Psoas muscle (tissue), 8 donors: ENCODE measurements around the gene LGALS12. TPM values are rescaled to one million over a fixed set of nuclear protein-coding genes. Genes with fewer than 3 reads are reported as not detected.

Experiments
- ATAC-seq, 4 donors: fragments of 200-7000 bp; cut with Tn5 transposase; one replicate each; pipeline ENCODE4 v1.9.1; 2020; ENCODE audit warnings: moderate library complexity in 3 of 4, mild to moderate bottlenecking in 2 of 4
- DNase-seq, 2 donors: peaks; one replicate each; pipeline ENCODE4 v3.0.0-alpha.2; 2020
- H3K27ac ChIP-seq: fragments of 200-600 bp; one replicate; pipeline ENCODE4 v1.8.0; 2022
- H3K27me3 ChIP-seq, 3 donors: fragments of 200-600 bp in 1 of 3; one replicate each; pipeline versions ENCODE4 v1.6.1 to v1.8.0; 2013 to 2022; ENCODE audit warnings: low read length in 2 of 3, mild to moderate bottlenecking in 2 of 3, moderate library complexity in 1 of 3; ENCODE audit not compliant: insufficient read depth in 3 of 3
- H3K36me3 ChIP-seq, 2 donors: fragments of 200-600 bp in 1 of 2; one replicate each; pipeline versions ENCODE4 v1.6.1 to v1.8.0; 2013 to 2022; ENCODE audit warnings: low read depth in 1 of 2, mild to moderate bottlenecking in 1 of 2, moderate library complexity in 1 of 2; ENCODE audit not compliant: insufficient read depth in 1 of 2
- H3K4me1 ChIP-seq: fragments of 200-600 bp; one replicate; pipeline ENCODE4 v1.8.0; 2022
- H3K4me3 ChIP-seq: fragments of 200-600 bp; one replicate; pipeline ENCODE4 v1.8.0; 2022; ENCODE audit warnings: mild to moderate bottlenecking
- H3K9me3 ChIP-seq: fragments of 200-600 bp; one replicate; pipeline ENCODE4 v1.8.0; 2022
- WGBS, 3 donors: extraction: QIAGEN DNeasy Blood & Tissue Kit; methylation state at CpG; one replicate each; pipeline versions ENCODE4 v1.1.6 to v1.1.7; 2013; 5-methylcytosine and 5-hydroxymethylcytosine counted together
- intact Hi-C, 2 donors: fragments of 100-400 bp; cut with DNase I; formaldehyde crosslinking; loops; one replicate each; pipeline versions ENCODE4 v1.11.0 to v1.14.2; 2022
- polyA plus RNA-seq, 3 donors: library from polyadenylated mRNA; stranded (reverse); fragments of 200-250 nt; gene quantifications; one replicate each; pipeline ENCODE4 v1.2.3, GENCODE V29; 2013
- total RNA-seq, 4 donors: library from RNA; stranded (reverse); fragmentation: NEBNext Ultra II Directional in 2 of 4; extraction: Animal tissue kit (Norgen Biotek cat#: 25700) in 2 of 4; gene quantifications; one replicate each; pipeline versions ENCODE4 v1.2.1 to v1.2.4, GENCODE V29; 2021 to 2023
- TF ChIP-seq, protein P1 (sequence below): fragments of 200-600 bp; IDR thresholded peaks from one replicate; pipeline ENCODE4 v1.8.0; 2022; ENCODE audit warnings: antibody characterized with exemption
- donor health status: healthy with polysubstance abuse.
- donor health status: DM: no; HTN: no; CAD: no; lungs with moderate emphysema.
- donor health status: Bipolar disorder and iron deficiency.
- donor health status: healthy.
- donor health status: DM: yes; HTN: yes; CAD: no.
- donor health status: DM: no; HTN: no; CAD: no.
- donor health status: DM: no; HTN: no; CAD: no.
- donor health status: DM: yes; HTN: yes; CAD: no.

LGALS12 gene
- total and polyA plus RNA-seq, 7 donors: 0.16 to 2.0 (median 0.48) TPM; not detected in 1

- no peak for ATAC-seq
- H3K27ac ChIP-seq: no peak overlapping the region
- WGBS, 3 donors: 81 to 82% (median 82%) methylated on average over 2 of the region's 2 CpGs
- intact Hi-C loops: no loop called here
- H3K36me3 ChIP-seq: no peaks in the 10 kb centered on the region
- no peak overlapping the region for H3K4me3 ChIP-seq
- no peaks in the 10 kb centered on the region for H3K27me3 ChIP-seq
- no peak for DNase-seq
- TF ChIP-seq, protein P1, sequence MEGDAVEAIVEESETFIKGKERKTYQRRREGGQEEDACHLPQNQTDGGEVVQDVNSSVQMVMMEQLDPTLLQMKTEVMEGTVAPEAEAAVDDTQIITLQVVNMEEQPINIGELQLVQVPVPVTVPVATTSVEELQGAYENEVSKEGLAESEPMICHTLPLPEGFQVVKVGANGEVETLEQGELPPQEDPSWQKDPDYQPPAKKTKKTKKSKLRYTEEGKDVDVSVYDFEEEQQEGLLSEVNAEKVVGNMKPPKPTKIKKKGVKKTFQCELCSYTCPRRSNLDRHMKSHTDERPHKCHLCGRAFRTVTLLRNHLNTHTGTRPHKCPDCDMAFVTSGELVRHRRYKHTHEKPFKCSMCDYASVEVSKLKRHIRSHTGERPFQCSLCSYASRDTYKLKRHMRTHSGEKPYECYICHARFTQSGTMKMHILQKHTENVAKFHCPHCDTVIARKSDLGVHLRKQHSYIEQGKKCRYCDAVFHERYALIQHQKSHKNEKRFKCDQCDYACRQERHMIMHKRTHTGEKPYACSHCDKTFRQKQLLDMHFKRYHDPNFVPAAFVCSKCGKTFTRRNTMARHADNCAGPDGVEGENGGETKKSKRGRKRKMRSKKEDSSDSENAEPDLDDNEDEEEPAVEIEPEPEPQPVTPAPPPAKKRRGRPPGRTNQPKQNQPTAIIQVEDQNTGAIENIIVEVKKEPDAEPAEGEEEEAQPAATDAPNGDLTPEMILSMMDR: no peak
- H3K9me3 ChIP-seq: no peaks in the 10 kb centered on the region
- peaks cover 22% of the 10 kb centered on the region for H3K4me1 ChIP-seq
Observed at GRCh38 chr11:63507511-63507910, 1.6 kb downstream of the LGALS12 start.

- H3K27me3 ChIP-seq: no peaks in the 10 kb centered on the region
- H3K36me3 ChIP-seq: no peaks in the 10 kb centered on the region
- no peak overlapping the region for H3K4me3 ChIP-seq
- H3K4me1 ChIP-seq: peaks cover 24% of the 10 kb centered on the region
- no peak overlapping the region for H3K27ac ChIP-seq
- 29 to 47% (median 43%) methylated on average over 3 of the region's 3 CpGs for WGBS, 3 donors
- peak in 3 of 4 donors; percentile 55 to 67 (median 66) for ATAC-seq
- H3K9me3 ChIP-seq: no peaks in the 10 kb centered on the region
- intact Hi-C loops: no loop called here
- TF ChIP-seq, protein P1: peak; percentile 32
- DNase-seq: peak; percentile 37 to 64
Observed at GRCh38 chr11:63508009-63508408, 2.1 kb downstream of the LGALS12 start.

GRCh38 chr11:63508745-63509144, 2.9 kb downstream of the LGALS12 start:
- no peaks in the 10 kb centered on the region for H3K27me3 ChIP-seq
- intact Hi-C loops: no loop called here
- DNase-seq (no peak), ATAC-seq (no peak)
- H3K4me1 ChIP-seq: peaks cover 24% of the 10 kb centered on the region
- no peaks in the 10 kb centered on the region for H3K36me3 ChIP-seq
- no peak overlapping the region for H3K27ac ChIP-seq
- H3K9me3 ChIP-seq: no peaks in the 10 kb centered on the region
- no peak overlapping the region for H3K4me3 ChIP-seq
- WGBS, 3 donors: 90 to 100% (median 94%) methylated on average over 11 to 12 of the region's 12 CpGs
- TF ChIP-seq, protein P1: no peak

DNA sequence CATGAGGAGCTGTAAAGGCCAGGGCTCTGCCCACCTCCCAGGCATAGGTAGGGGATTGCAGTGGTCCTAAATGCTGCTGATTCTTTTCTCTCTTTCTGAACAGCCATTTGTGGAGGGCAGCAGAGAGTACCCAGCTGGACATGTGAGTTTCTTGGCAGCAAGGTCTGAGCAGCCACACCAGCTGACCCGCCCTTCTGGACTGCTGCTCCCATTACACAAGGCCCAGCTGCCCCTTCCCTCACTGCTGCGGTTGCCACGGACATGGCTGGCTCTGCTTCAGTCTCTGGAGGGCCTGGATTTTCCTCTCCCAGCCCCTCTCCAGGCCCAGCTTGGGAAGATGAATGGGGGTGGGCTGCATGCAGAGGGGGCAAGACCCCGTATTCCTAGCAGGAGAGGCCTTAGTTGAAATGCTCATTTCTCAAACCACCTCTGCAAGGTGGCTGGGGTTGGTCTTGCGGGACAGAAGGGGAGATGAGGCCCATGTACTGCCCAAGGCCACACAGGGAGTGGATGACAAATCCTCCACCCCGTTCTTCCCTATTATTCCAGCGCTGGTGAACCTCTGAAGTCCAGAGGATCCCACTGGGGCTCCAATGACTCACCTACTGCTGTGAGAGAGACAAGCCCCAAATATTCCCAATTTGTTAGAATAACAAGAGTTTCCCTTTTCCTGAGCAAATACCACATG, 4.6 kb downstream of the LGALS12 start:
- peaks cover 14% of the 10 kb centered on the region for H3K4me1 ChIP-seq
- H3K9me3 ChIP-seq: no peaks in the 10 kb centered on the region
- TF ChIP-seq, protein P1: peak; percentile 9
- DNase-seq: peak; percentile 67 to 84
- H3K27me3 ChIP-seq: no peaks in the 10 kb centered on the region
- H3K36me3 ChIP-seq: no peaks in the 10 kb centered on the region
- no peak overlapping the region for H3K4me3 ChIP-seq
- intact Hi-C loops: no loop called here
- WGBS, 3 donors: 31 to 42% (median 35%) methylated on average over 7 of the region's 7 CpGs
- H3K27ac ChIP-seq: peak overlapping the region; percentile 49
- ATAC-seq: peak; percentile 88 to 97 (median 91)
